Choroid plexus epithelial cell (primary cell): ENCODE data around the gene C2orf42.
A peak's percentile ranks its signal among the peaks of the same experiment; 100 is the strongest.
"Not testable (repeated sequence)": the region's sequence is repeated elsewhere in the genome, so short reads cannot be mapped to it uniquely, and the experiment has no call there.

Source experiments
- DNase-seq: peaks from one replicate; pipeline ENCODE4 v3.0.0-alpha.2; 2010; ENCODE audit warnings: low read depth
- H3K4me3 ChIP-seq: 2 replicates; pipeline ENCODE4 v1.5.1; 2011; ENCODE audit warnings: low read depth, mild to moderate bottlenecking, control low read depth, low read length, moderate library complexity
- TF ChIP-seq, protein P1 (sequence below): conservative IDR thresholded peaks from 2 replicates; pipeline ENCODE4 v1.5.1; 2011; ENCODE audit warnings: low read depth, mild to moderate bottlenecking, control low read depth, inconsistent platforms, low read length, moderate library complexity

C2orf42 gene

DNA sequence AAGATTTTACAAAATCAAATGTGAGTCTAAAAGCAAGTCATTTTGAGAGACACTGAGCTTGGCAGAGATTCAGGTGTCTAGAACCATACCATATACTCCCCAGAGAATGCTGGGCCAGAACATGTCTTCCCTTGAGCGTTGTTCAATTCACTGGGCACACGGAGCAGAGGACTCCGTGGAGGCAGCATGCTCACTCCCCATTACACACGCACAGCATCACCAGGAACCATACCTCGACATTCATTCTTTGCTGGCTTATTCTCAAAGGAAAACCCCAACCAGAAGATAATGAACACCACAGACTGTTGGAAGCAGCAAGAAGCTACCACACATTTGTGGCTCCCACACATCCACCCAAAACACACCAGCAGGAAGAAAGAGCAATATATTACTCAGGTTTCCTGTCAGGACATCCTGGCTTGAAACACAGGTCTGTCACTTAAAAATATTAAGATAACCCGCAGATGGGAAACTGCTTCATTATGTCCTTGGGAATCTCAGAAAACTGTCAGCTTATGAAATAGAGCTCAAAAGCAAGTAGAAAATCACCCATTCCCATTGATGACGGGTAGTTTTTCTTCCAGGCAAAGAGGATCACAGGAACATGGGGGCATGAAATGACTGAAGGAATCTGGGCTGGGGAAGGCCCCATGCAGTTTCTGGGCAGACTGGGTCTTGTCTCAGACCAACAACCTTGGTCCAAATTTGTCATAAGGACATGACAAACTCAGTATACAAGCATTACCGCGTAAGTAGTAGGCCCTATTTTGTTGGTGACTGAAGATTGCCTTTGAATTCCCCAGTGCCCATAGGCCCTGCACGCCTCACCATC lies 57.1 kb downstream of the C2orf42 start:
- TF ChIP-seq, protein P1, sequence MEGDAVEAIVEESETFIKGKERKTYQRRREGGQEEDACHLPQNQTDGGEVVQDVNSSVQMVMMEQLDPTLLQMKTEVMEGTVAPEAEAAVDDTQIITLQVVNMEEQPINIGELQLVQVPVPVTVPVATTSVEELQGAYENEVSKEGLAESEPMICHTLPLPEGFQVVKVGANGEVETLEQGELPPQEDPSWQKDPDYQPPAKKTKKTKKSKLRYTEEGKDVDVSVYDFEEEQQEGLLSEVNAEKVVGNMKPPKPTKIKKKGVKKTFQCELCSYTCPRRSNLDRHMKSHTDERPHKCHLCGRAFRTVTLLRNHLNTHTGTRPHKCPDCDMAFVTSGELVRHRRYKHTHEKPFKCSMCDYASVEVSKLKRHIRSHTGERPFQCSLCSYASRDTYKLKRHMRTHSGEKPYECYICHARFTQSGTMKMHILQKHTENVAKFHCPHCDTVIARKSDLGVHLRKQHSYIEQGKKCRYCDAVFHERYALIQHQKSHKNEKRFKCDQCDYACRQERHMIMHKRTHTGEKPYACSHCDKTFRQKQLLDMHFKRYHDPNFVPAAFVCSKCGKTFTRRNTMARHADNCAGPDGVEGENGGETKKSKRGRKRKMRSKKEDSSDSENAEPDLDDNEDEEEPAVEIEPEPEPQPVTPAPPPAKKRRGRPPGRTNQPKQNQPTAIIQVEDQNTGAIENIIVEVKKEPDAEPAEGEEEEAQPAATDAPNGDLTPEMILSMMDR: no peak
- peak; percentile 37 for DNase-seq
- H3K4me3 ChIP-seq: no peak overlapping the region

GRCh38 chr2:70133127-70133452 lies 57.7 kb downstream of the C2orf42 start:
- no peak overlapping the region for H3K4me3 ChIP-seq
- TF ChIP-seq, protein P1: no peak
- DNase-seq: no peak

DNA sequence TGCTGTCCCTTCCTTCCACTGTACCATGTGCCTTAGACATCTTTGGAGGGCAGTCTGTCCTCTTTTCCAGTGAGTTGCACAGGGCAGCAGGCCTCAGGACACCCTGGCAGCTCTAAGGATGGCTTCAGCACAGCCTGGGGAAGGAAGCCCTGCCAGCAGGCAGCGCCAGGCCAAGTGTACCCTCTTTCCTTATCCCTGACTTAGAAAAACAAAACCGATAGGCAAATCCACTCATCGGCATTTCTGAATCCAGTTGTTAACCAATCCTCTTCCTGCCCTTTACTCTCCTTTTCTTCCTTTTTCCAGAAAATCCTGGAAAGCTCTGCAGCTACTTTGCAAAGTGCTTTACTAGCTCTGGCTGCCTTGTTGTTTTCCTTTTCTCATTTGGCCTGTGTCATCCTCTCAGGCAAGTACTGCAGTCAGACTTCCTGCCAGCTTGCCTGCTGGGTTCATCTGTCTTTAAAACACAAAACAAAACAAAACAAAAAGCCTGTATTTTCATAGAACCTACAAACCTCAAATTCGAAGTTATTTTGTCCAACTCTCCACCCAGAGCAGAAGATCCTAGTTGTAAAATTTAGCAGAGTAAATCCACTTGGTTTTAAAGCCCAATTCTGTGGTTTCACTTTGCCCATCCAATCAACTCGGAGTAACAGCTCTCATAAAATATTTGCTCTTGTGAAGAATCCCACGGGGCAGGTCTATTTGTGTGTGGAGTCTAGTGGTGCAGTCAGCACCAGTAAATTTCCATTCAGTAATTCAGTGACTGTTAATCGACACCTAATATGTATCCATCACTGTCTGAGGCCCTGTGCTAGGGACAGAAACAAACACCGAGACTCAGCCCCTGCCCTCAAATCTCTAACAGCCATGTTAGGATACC lies 58.3 kb downstream of the C2orf42 start:
- TF ChIP-seq, protein P1: no peak
- H3K4me3 ChIP-seq: peak overlapping the region; percentile 30
- peak; percentile 85 for DNase-seq

DNA sequence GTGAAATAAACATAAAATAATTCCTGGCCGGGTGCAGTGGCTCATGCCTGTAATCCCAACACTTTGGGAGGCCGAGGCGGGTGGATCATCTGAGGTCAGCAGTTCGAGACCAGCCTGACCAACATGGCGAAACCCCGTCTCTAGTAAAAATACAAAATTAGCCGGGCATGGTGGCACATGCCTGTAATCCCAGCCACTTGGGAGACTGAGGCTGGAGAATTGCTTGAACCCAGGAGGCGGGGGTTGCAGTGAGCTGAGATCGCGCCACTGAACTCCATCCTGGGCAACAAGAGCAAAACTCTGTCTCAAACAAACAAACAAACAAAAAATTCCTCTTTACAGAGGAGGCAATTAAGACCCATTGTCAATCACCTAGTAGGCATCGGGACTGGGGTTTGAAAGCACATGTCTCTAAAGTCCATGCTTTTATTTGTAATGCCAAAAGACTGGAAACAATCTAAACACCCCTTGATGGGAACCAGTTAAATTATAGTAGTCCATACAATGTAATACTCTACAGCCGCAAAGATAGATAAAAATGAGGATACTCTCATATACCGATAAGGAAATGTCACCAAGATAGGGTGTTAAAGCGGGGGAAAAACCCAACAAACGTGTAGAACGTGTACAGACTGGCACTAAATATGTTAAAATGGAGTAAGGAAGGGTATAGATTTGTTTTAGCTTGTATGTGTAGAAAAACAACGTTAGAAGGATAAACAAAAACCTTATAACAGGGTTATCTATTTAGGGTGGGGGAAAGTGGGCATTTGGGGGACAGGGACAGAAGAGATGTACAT lies 59.3 kb downstream of the C2orf42 start:
- H3K4me3 ChIP-seq, DNase-seq: not testable (repeated sequence)

- H3K4me3 ChIP-seq: no peak overlapping the region
- TF ChIP-seq, protein P1: no peak
- no peak for DNase-seq
Measured at GRCh38 chr2:70128005-70128404, 62.8 kb downstream of the C2orf42 start.

DNA sequence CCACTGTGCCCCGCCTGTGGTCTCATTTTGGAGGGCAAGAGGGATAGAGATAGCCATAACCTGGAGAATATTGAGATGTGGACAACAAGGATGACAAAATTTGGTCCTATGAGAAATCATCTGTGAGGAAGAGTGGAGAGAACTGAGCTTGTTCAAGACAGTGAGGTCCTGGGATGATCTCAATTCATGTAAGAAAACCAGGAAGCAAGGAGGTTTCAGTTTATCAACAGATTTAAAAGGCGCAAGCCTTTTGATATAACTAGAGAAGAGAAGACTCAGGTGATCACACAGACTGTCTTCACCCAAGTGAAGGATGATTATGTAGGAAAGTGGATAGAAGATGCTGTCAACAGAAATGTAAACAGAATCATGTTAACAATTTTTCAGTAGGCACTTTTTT lies 64.4 kb downstream of the C2orf42 start:
- TF ChIP-seq, protein P1: no peak
- H3K4me3 ChIP-seq: no peak overlapping the region
- no peak for DNase-seq

- DNase-seq: no peak
- TF ChIP-seq, protein P1: no peak
- peak overlapping the region; percentile 66 for H3K4me3 ChIP-seq
Measured at GRCh38 chr2:70125498-70125898, 65.3 kb downstream of the C2orf42 start.
